Adrenal gland (tissue), 12 donors: ENCODE data around the gene PHF24. TPM values are rescaled to one million over a fixed set of nuclear protein-coding genes. Genes with fewer than 3 reads are reported as not detected.
A peak's percentile ranks its signal among the peaks of the same experiment; 100 is the strongest.
"Not testable (repeated sequence)": the region's sequence is repeated elsewhere in the genome, so short reads cannot be mapped to it uniquely, and the experiment has no call there.

ENCODE experiments used
- DNase-seq, 7 donors: peaks; one replicate each; pipeline ENCODE4 v3.0.0-alpha.2; 2019 to 2020
- H3K27ac ChIP-seq, 5 donors: fragments of 200-600 bp; sonication (generic) in 4 of 5; 1 replicate in 3 of 5; 2 replicates in 2 of 5; pipeline versions ENCODE4 v1.5.1 to v1.8.0; 2016 to 2020; ENCODE audit warnings: mild to moderate bottlenecking in 1 of 5
- H3K27me3 ChIP-seq: fragments of 200-600 bp; 2 replicates; pipeline ENCODE4 v1.8.0; 2021
- H3K36me3 ChIP-seq, 2 donors: fragments of 200-600 bp; replicated peaks in 1 of 2; 1 replicate in 1 of 2; 2 replicates in 1 of 2; pipeline versions ENCODE4 v1.5.1 to v1.8.0; 2018 to 2022
- H3K4me1 ChIP-seq, 2 donors: fragments of 200-600 bp; replicated peaks in 1 of 2; 1 replicate in 1 of 2; 2 replicates in 1 of 2; pipeline versions ENCODE4 v1.5.1 to v1.8.0; 2018 to 2021
- H3K4me3 ChIP-seq, 4 donors: fragments of 200-600 bp; sonication (generic) in 3 of 4; one replicate each; pipeline ENCODE4 v1.5.1; 2016 to 2018
- H3K9me3 ChIP-seq, 3 donors: fragments of 200-600 bp; sonication (generic) in 1 of 3; replicated peaks in 1 of 3; 1 replicate in 2 of 3; 2 replicates in 1 of 3; pipeline versions ENCODE4 v1.5.1 to v1.8.0; 2016 to 2021
- CTCF ChIP-seq, 6 experiments: fragments of 450-650 bp in 4 of 6; fragments of 200-600 bp in 2 of 6; sonication (generic) in 1 of 6; IDR thresholded peaks; 1 replicate in 5 of 6; 2 replicates in 1 of 6; pipeline versions ENCODE4 v1.5.1 to v1.8.0; 2016 to 2021; ENCODE audit warnings: antibody characterized with exemption in 6 of 6, mild to moderate bottlenecking in 2 of 6, moderate library complexity in 1 of 6
- POLR2A ChIP-seq, 2 donors: fragments of 450-650 bp; IDR thresholded peaks; one replicate each; pipeline ENCODE4 v1.6.1; 2017; ENCODE audit warnings: antibody characterized with exemption in 2 of 2, mild to moderate bottlenecking in 2 of 2, moderate library complexity in 1 of 2
- WGBS, 4 donors: extraction: QIAGEN DNeasy Blood & Tissue Kit in 2 of 4; methylation state at CpG; one replicate each; pipeline versions ENCODE4 v1.1.5 to v1.1.7; 2013 to 2017; 5-methylcytosine and 5-hydroxymethylcytosine counted together
- intact Hi-C, 2 donors: fragments of 100-400 bp; cut with DNase I; formaldehyde crosslinking; loops; one replicate each; pipeline versions ENCODE4 v1.14.1 to v1.15.0; 2022 to 2023
- polyA plus RNA-seq, 3 donors: library from polyadenylated mRNA; stranded (reverse); fragments of 200-250 nt in 2 of 3; fragments of 350-450 nt in 1 of 3; fragmentation: Illumina TruSeq in 1 of 3; extraction: RNeasy Lipid Tissue Mini Kit (QIAGEN cat#74804) in 1 of 3; gene quantifications; one replicate each; pipeline ENCODE4 v1.2.3, GENCODE V29; 2013 to 2014
- total RNA-seq, 9 donors: library from RNA; depleted of rRNA in 4 of 9; stranded (reverse); fragments of >200 nt in 4 of 9; fragments of 120-200 nt in 1 of 9; fragmentation: NEBNext Ultra II Directional in 1 of 9; extraction: Animal tissue kit (Norgen Biotek cat#: 25700) in 1 of 9; gene quantifications; one replicate each; pipeline versions ENCODE4 v1.1.0 to v1.2.4, GENCODE V29; 2013 to 2023
- donor health status: healthy with polysubstance abuse.
- donor health status: Bipolar disorder and iron deficiency.
- donor health status: DM: yes; HTN: yes; CAD: no.
- donor health status: DM: no; HTN: no; CAD: no.
- donor health status: DM: no; HTN: no; CAD: no.
- donor health status: DM: yes; HTN: yes; CAD: no.

The PHF24 gene
- total and polyA plus RNA-seq, 12 donors: 0.09 to 1.7 (median 0.16) TPM; not detected in 1

- intact Hi-C loops: no loop called here
- DNase-seq: no peak
- Histone ChIP-seq H3K36me3 (no peaks in the 10 kb centered on the region), H3K27ac (no peak overlapping the region), H3K4me1 (no peaks in the 10 kb centered on the region), H3K9me3 (no peaks in the 10 kb centered on the region), H3K4me3 (no peak overlapping the region), H3K27me3 (no peaks in the 10 kb centered on the region)
- TF ChIP-seq CTCF (IDR thresholded peaks at IDR 0.05) (no peak), POLR2A (IDR thresholded peaks at IDR 0.05) (no peak)
- WGBS, 4 donors: 75 to 86% (median 84%) methylated on average over 2 of the region's 2 CpGs
Measured at GRCh38 chr9:34948451-34948850, 9.6 kb upstream of the PHF24 start.

GRCh38 chr9:34954225-34954624 is 3.9 kb upstream of the PHF24 start:
- intact Hi-C loops: no loop called here
- Histone ChIP-seq H3K9me3 (no peaks in the 10 kb centered on the region), H3K4me3 (no peak overlapping the region), H3K27me3 (peaks cover 6% of the 10 kb centered on the region), H3K36me3 (no peaks in the 10 kb centered on the region), H3K4me1 (peaks cover 4 to 7% of the 10 kb centered on the region in 2 donors), H3K27ac (no peak overlapping the region)
- no peak for TF ChIP-seq CTCF (IDR thresholded peaks at IDR 0.05)
- TF ChIP-seq POLR2A (IDR thresholded peaks at IDR 0.05): no peak
- DNase-seq: no peak
- 76 to 92% (median 87%) methylated on average over 2 of the region's 2 CpGs for WGBS, 4 donors

GRCh38 chr9:34956066-34956465 is 2.0 kb upstream of the PHF24 start:
- intact Hi-C loops, H3K27ac ChIP-seq, H3K4me1 ChIP-seq, H3K27me3 ChIP-seq, H3K36me3 ChIP-seq, H3K9me3 ChIP-seq, H3K4me3 ChIP-seq, DNase-seq: not testable (repeated sequence)
- 84 to 95% (median 90%) methylated on average over 7 of the region's 7 CpGs for WGBS, 4 donors

GRCh38 chr9:34956648-34957047 is 1.4 kb upstream of the PHF24 start:
- Histone ChIP-seq H3K27ac (no peak overlapping the region), H3K27me3 (peaks cover 6% of the 10 kb centered on the region), H3K9me3 (no peaks in the 10 kb centered on the region), H3K36me3 (no peaks in the 10 kb centered on the region), H3K4me1 (peaks cover 4 to 7% of the 10 kb centered on the region in 2 donors), H3K4me3 (no peak overlapping the region)
- 77 to 80% (median 78%) methylated on average over 4 of the region's 4 CpGs for WGBS, 4 donors
- TF ChIP-seq POLR2A (IDR thresholded peaks at IDR 0.05) (no peak), CTCF (IDR thresholded peaks at IDR 0.05) (no peak)
- intact Hi-C loops: no loop called here
- DNase-seq: no peak

GRCh38 chr9:34958411-34958982 is 412 bp downstream of the PHF24 start:
- WGBS, 4 donors: 11 to 24% (median 13%) methylated on average over 2 to 21 of the region's 21 CpGs
- no peaks in the 10 kb centered on the region for H3K9me3 ChIP-seq
- no peak for DNase-seq
- peaks cover 11% of the 10 kb centered on the region for H3K27me3 ChIP-seq
- H3K36me3 ChIP-seq: no peaks in the 10 kb centered on the region
- TF ChIP-seq CTCF (IDR thresholded peaks at IDR 0.05) (no peak), POLR2A (IDR thresholded peaks at IDR 0.05) (no peak)
- no peak overlapping the region for H3K27ac ChIP-seq
- intact Hi-C loops: no loop called here
- H3K4me1 ChIP-seq: peaks cover 4 to 7% of the 10 kb centered on the region in 2 donors
- peak overlapping the region in 1 of 4 donors; percentile 62 for H3K4me3 ChIP-seq
